LNCAP (cell line): ENCODE measurements around the gene SRSF4.

Experiments used
- CTCF ChIP-seq: fragments of 450-650 bp; IDR thresholded peaks from 2 replicates; pipeline ENCODE4 v1.5.1; 2017; ENCODE audit warnings: mild to moderate bottlenecking

SRSF4 gene

GRCh38 chr1:29159773-29160172, 21.9 kb downstream of the SRSF4 start:
- TF ChIP-seq CTCF = no peak

- no peak for TF ChIP-seq CTCF
Measured at GRCh38 chr1:29157269-29157601, 24.5 kb downstream of the SRSF4 start.

- TF ChIP-seq CTCF = no peak
Measured at GRCh38 chr1:29156543-29157268, 25.0 kb downstream of the SRSF4 start.

- no peak for TF ChIP-seq CTCF
Measured at GRCh38 chr1:29152046-29152805, 29.5 kb downstream of the SRSF4 start.

GRCh38 chr1:29148656-29149491, 32.8 kb downstream of the SRSF4 start:
- no peak for TF ChIP-seq CTCF

GRCh38 chr1:29145739-29146437, 35.8 kb downstream of the SRSF4 start:
- TF ChIP-seq CTCF = no peak

GRCh38 chr1:29144178-29144577, 37.5 kb downstream of the SRSF4 start:
- no peak for TF ChIP-seq CTCF
